H7 (cell line): ENCODE data around the gene GAPVD1. TPM values are rescaled to one million over a fixed set of nuclear protein-coding genes. Genes with fewer than 3 reads are reported as not detected.

Experiments
- DNase-seq: peaks from one replicate; pipeline ENCODE4 v3.0.0; 2012
- H3K27me3 ChIP-seq: 2 replicates; pipeline ENCODE4 v1.6.0; 2011; ENCODE audit warnings: mild to moderate bottlenecking, low read length; ENCODE audit not compliant: control insufficient read depth, insufficient read depth
- H3K36me3 ChIP-seq: replicated peaks from 2 replicates; pipeline ENCODE4 v1.5.1; 2011; ENCODE audit warnings: low read length; ENCODE audit not compliant: control insufficient read depth, insufficient read depth
- H3K4me3 ChIP-seq: 2 replicates; pipeline ENCODE4 v1.5.1; 2011; ENCODE audit warnings: low read depth, mild to moderate bottlenecking, control low read depth, low read length, moderate library complexity; ENCODE audit not compliant: insufficient read depth
- total RNA-seq: library from RNA; depleted of rRNA; stranded (reverse); fragments of >200 nt; shearing (Covaris generic); gene quantifications from 2 replicates; pipeline ENCODE4 v1.2.3, GENCODE V29; 2014

The GAPVD1 gene
- total RNA-seq, 1 experiment from 2014 or later, result 22.0 TPM

DNA sequence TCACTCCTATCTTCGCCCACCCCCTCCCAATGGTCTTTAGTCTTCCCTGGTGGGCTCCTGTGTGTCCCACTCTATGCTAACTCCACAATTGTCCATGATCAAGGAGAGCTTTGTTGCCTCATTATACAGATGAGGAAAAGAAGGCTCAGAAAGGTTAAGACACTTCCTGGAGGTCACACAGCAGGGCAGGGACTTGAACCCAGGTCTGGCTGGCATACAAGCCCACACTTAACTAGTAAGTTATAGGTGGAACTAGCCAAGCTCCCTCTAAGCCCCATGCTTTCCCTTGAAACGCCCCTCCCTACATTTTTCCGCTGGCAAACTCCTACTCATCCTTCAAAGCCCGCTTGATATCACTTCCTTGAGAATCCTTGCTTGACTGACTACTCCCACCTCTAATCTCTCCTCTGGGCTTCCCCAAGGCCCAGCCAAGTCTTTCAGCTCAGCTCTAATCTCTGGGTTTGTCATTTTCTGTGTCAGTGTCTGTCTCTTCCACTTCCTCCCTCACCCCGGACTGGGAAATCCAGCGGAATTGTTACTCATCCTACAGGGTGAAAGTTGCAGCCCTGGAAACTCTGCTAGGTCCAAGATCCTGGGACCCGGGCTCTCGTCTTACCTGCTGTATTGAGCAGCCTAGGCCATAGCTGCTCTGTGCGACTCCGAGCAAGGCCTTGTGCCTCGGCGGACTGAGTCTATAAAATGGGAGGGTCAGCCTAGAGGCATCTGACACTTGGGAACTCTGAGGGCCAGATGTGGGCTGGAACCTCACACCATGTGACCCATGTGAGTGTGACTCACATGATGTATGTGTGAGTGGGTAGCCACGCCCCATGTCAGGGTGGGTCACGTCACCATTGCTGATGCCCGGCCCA lies 144.5 kb downstream of the GAPVD1 start:
- DNase-seq, result no peak
- Histone ChIP-seq H3K27me3 (peaks cover 9% of the 10 kb centered on the region), H3K36me3 (no peaks in the 10 kb centered on the region), H3K4me3 (no peak overlapping the region)

DNA sequence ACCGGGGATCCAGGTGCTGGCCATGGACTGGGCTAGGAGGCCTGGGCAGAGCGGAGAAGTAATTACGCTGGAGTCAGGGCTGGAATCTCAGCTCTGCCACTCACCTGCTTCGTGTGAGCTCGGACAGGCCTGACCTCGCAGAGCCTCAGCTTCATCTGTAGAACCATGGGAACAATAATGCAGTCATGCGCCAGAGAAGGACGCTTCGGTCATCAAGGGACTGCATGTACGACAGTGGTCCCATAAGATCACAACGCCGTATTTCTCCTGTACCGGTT lies 145.1 kb downstream of the GAPVD1 start:
- H3K36me3 ChIP-seq, result no peaks in the 10 kb centered on the region
- no peak for DNase-seq
- H3K4me3 ChIP-seq, result no peak overlapping the region
- H3K27me3 ChIP-seq, result peaks cover 9% of the 10 kb centered on the region

DNA sequence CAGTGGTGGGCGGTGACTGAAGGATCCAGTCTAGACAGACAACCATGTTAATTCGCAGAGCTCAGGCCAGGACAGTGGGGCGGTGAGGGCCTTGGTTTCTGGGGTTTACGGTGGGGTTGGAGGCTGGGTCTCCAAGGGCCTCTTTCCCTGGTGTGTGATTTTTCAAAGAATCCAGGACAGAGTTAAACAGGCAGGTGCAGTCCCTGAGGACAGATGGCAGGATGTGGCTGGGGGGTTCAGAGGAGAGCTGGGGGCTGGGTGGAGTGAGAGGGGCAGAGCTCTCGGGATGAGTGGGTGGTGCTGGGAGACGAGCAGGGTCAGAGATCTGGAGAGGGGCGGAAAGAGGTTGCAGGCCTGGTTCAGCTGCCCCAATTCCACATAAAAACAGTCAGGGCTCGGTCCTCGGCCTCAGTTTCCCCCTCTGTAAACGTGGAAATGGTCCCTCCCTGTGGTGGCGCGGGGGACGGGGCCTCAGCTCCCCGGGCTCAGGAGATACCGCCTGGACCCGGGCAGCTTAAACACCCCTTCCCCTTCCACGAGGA lies 145.9 kb downstream of the GAPVD1 start:
- peak overlapping the region; percentile 65 for H3K4me3 ChIP-seq
- no peaks in the 10 kb centered on the region for H3K36me3 ChIP-seq
- no peak for DNase-seq
- peaks cover 9% of the 10 kb centered on the region for H3K27me3 ChIP-seq

DNA sequence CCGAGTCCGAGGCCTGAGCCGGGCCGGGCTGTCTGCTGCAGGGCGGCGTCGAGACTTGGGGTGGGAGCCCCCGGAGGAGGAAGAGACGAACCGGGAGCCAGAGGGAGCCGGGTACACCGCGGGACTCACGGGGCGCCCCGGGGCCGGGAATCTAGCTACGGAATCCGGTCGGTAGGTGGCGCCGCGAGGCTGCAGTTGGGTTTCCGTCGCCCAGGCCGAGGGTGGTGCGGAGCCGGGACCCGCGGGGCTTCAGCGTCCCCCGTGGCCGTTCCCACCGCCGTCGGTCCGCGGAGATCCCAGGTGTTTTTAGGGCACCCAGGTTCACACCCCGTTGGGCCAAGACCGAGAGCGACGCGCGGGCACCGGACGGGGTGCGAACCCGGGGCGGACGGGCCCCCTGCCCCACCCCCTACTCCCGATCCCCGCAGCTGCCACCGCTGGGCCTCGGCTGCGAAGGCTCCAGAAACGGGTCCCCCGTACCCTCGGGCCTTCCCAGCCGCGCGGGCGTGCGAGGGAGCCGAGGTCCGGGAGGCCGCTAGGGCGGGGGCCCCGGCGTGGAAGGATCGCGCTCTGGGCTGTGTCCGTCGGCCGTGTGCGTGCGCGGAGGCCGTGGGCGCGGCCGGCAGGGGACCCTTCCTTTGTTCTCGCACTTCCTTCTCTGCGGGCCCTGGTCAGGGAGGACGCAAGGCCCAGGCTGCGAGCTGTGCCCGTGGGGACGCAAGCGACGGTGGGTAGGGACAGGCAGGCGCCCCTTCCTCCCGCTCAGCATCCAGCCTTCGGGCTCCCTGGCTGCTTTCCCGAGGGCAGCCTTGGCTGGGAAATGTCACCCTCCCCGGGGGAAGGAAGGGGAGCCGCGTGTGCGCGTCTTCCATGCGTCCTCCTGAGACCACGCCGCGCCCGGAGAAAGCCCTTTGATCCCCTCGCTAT lies 146.6 kb downstream of the GAPVD1 start:
- Histone ChIP-seq H3K36me3 (no peaks in the 10 kb centered on the region), H3K27me3 (peaks cover 9% of the 10 kb centered on the region), H3K4me3 (peak overlapping the region; percentile 65)
- peak; percentile 98 for DNase-seq

DNA sequence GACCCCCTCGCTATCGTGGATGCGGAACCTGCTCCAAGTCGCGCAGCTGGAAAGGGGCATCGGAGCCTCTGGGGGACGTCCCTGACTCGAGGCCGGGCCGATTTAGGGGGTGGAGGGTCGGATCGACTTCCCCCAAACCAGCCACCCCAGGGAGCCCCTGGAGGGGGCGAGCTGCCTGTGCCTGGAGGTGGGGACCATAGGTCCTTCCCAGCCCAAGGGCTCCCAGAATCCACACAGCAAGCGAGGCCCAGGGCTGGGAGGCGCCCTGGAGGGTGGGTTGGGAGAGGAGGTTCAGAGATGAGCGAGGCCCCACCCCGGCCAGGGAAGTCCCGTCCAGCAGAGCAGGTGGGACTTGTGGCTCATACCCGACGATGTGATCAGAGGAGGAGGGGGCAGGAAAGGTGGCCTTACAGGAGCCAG lies 147.6 kb downstream of the GAPVD1 start:
- Histone ChIP-seq H3K36me3 (no peaks in the 10 kb centered on the region), H3K4me3 (no peak overlapping the region), H3K27me3 (peaks cover 9% of the 10 kb centered on the region)
- peak; percentile 85 for DNase-seq

DNA sequence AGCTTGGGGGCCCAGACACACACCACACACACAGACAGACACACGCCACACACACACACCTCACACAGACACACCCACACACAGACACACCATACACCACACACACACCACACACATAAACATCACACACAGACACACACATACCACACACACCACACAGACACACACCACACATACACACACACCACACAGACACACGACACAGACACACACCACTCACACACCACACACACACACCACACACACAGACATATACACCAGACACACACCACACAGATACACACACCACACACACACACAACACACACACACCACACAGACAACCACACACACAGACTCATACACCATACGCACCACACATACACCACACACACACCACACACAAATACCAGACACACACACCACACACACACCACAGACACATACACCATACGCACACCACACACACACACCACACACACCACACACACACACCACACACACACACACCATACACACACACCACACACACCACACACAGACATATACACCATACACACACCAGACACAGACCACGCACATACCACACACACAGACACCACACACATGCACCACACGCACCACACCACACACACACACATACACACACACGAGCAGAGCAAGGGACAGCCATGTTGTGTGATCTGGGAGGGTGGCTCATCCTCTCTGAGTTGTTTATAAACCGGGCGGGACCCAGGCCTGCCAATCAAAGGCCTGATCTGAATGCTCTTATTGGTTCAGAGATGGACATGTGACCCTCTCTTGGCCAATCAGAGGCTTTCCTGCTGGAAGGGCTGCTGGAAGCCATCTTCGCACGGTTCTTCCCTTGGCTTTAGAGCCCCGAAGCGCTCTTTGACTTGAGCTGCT lies 148.3 kb downstream of the GAPVD1 start:
- Histone ChIP-seq H3K27me3 (peaks cover 9% of the 10 kb centered on the region), H3K36me3 (no peaks in the 10 kb centered on the region), H3K4me3 (no peak overlapping the region)
- peak; percentile 87 for DNase-seq

DNA sequence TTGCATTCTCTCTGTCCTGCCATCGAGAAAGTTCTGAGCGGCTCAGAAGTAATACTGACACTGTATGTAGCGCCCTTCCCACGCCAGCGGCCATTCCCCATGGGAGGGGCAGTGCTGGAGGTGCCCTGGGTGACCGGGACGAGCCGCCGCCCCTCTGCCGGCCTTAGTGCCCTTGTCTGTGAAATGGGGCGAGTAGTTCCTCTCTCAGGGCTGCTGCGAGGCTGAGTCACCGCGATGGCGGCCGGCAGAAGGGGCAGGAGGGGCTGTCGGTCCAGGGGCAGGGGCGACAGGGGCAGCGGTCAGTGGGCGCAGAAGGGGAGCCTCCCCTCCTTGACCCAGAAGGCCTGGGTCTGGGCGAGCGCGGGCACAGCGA lies 148.9 kb downstream of the GAPVD1 start:
- no peak for DNase-seq
- Histone ChIP-seq H3K36me3 (no peaks in the 10 kb centered on the region), H3K4me3 (no peak overlapping the region), H3K27me3 (peaks cover 9% of the 10 kb centered on the region)

DNA sequence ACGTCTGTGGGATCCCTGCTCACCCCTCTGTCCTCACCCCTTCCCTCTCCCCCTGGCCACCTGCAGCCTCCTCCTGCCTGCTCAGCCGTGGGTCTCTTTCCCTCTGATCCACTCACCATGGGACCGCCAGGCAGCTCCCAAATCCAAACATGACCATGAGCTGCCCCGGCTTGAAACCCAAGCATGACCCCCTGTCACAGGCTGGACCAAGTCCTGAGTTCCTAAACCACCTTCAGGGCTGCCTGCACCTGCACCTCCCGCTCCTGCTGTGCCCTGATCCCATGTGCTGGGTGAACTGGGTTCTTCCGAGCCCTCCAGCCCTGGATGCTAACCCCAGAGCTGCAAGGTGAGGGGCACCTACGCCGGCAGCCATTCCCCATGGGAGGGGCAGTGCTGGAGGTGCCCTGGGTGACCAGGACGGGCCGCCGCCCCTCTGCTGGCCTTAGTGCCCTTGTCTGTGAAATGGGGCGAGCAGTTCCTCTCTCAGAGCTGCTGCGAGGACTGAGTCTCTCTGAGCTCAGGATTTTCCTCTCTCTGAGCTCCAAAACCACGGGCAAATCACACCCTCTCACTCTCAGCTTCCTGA lies 149.6 kb downstream of the GAPVD1 start:
- H3K27me3 ChIP-seq, result peaks cover 9% of the 10 kb centered on the region
- no peaks in the 10 kb centered on the region for H3K36me3 ChIP-seq
- H3K4me3 ChIP-seq, result no peak overlapping the region
- no peak for DNase-seq

DNA sequence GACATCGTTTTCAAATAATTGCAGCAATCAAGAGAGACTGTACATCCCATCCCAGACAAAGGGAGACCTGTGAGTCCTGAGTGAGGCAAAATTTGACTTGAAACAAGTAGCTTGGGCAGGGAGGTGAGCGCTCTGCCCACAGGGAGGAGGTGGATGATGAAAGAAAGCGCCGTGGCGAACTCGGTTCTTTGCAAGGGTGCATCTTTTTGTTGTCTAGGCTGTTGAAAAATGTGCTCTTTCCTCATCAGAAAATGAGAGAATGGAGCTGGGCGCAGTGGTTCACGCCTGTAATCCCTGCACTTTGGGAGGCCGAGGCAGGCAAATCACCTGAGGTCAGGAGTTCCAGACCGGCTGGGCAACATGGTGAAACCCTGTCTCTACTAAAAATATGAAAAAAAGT lies 150.5 kb downstream of the GAPVD1 start:
- DNase-seq, result no peak
- peaks cover 9% of the 10 kb centered on the region for H3K27me3 ChIP-seq
- H3K4me3 ChIP-seq, result no peak overlapping the region
- H3K36me3 ChIP-seq, result no peaks in the 10 kb centered on the region

DNA sequence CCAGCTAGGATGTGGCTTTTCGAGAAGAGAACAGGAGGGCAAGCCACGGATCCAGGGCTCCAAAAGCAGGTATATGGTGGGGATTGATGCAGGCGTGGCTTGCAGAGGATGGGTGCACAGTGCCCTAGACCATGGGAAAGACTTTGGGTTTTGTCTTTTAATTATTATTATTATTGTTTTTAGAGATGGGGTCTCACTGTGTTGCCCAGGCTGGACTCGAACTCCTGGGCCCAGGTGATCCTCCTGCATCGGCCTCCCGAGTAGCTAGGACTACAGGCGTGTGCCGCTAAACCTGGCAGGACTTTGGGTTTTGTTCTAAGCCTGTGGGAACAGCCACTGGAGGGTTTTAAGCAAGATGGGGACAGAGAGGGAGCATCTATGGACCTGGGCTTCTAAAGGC lies 152.0 kb downstream of the GAPVD1 start:
- Histone ChIP-seq H3K27me3 (peaks cover 1% of the 10 kb centered on the region; the same call in 1 of the 2 replicates), H3K4me3 (no peak overlapping the region), H3K36me3 (no peaks in the 10 kb centered on the region)
- DNase-seq, result no peak

DNA sequence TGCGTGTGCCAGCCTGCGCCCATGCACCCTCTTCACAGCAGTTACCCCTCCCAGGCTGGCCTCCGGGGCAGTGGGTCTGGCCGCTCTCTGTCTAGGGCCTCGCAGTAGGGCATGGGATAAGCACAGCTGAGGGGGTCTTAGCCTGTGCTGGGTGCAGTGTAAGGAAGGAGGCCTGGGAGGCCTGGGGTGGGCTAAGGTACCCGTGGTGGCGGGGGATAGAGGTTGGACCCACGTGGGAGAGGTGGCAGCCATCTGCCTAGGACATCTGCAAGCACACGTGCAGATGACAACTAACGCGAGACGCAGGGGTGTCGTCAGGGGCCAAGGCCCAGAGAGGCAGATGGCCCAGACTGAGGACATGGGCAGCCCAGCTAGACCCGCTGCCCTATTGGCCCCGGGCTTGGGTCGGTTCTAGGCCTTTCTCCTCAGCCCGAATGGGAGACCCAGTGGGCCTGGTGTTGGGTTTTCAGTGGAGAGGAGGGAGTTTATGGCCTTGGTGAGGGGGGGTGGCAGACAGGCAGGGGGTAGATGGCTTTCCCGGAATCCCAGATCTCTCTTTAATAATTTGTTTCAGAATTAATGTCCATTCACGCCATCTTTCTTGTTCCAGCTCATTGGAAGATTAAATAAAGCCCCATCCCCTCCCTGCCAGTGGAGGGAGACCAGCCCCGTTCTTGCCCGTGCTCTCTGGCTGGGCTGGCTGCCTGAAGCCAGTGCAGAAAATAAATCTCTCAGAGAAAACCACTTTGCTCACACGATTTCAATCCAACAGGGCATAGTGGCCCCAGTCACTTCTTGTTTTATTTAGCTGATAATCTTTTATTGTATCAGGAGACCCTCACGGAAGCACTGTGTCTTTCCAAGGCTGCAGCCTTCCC lies 154.2 kb downstream of the GAPVD1 start:
- H3K27me3 ChIP-seq, result no peaks in the 10 kb centered on the region
- no peak overlapping the region for H3K4me3 ChIP-seq
- no peaks in the 10 kb centered on the region for H3K36me3 ChIP-seq
- DNase-seq, result no peak

DNA sequence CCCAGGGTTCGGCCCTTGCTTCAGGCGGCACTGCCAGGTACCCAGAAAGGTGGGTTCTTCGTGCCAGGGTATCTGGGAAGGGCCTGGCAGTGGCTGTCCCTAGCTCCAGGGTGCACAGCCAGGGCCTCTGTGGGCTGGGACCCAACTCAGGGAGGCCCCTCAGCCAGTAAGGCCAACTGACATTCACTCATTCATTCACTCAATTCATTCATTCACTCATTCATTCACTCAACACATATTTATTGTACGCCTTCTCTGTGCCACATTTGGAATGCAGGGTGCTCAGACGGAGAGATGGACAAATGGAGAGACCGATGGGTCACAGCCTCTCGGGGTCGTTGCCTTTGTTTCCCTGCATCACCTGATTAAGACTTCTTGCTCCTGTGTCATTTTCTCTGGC lies 154.9 kb downstream of the GAPVD1 start:
- no peaks in the 10 kb centered on the region for H3K36me3 ChIP-seq
- no peak for DNase-seq
- H3K27me3 ChIP-seq, result no peaks in the 10 kb centered on the region
- no peak overlapping the region for H3K4me3 ChIP-seq
